HG02642 (cell line): ENCODE measurements around the gene PHC3.

Experiments used
- ATAC-seq: cut with Tn5 transposase; IDR thresholded peaks from one replicate; pipeline ENCODE4 v1.9.1; 2021; ENCODE audit warnings: mild to moderate bottlenecking; ENCODE audit not compliant: unreplicated experiment, poor library complexity

The PHC3 gene

GRCh38 chr3:170081079-170081741, 100.3 kb downstream of the PHC3 start:
- no peak for ATAC-seq

GRCh38 chr3:170080605-170081004, 100.9 kb downstream of the PHC3 start:
- ATAC-seq, result no peak

- ATAC-seq, result no peak
Observed at GRCh38 chr3:170079536-170080165, 101.9 kb downstream of the PHC3 start.

- no peak for ATAC-seq
Observed at GRCh38 chr3:170078620-170079281, 102.8 kb downstream of the PHC3 start.

GRCh38 chr3:170077361-170077760, 104.2 kb downstream of the PHC3 start:
- no peak for ATAC-seq

GRCh38 chr3:170076715-170077238, 104.8 kb downstream of the PHC3 start:
- ATAC-seq, result no peak

GRCh38 chr3:170075441-170076091, 106.0 kb downstream of the PHC3 start:
- ATAC-seq, result no peak

GRCh38 chr3:170064108-170064507, 117.4 kb downstream of the PHC3 start:
- ATAC-seq, result no peak

GRCh38 chr3:170063691-170064090, 117.8 kb downstream of the PHC3 start:
- no peak for ATAC-seq

GRCh38 chr3:170062769-170063168, 118.8 kb downstream of the PHC3 start:
- ATAC-seq, result no peak

GRCh38 chr3:170062068-170062467, 119.5 kb downstream of the PHC3 start:
- no peak for ATAC-seq

- ATAC-seq, result no peak
Observed at GRCh38 chr3:170059447-170059846, 122.1 kb downstream of the PHC3 start.

- peak; percentile 23 for ATAC-seq
Observed at GRCh38 chr3:170058127-170058526, 123.4 kb downstream of the PHC3 start.

GRCh38 chr3:170057550-170057949, 124.0 kb downstream of the PHC3 start:
- ATAC-seq, result no peak

- peak; percentile 89 for ATAC-seq
Observed at GRCh38 chr3:170056710-170057454, 124.7 kb downstream of the PHC3 start.

GRCh38 chr3:170055209-170055608, 126.3 kb downstream of the PHC3 start:
- ATAC-seq, result peak; percentile 73

- no peak for ATAC-seq
Observed at GRCh38 chr3:170054204-170054603, 127.3 kb downstream of the PHC3 start.

- ATAC-seq, result no peak
Observed at GRCh38 chr3:170052398-170052797, 129.1 kb downstream of the PHC3 start.

- ATAC-seq, result no peak
Observed at GRCh38 chr3:170050753-170051152, 130.8 kb downstream of the PHC3 start.
